GM18502 (cell line): Measurements from ENCODE around the gene C6orf89.
"Not testable (repeated sequence)": the region's sequence is repeated elsewhere in the genome, so short reads cannot be mapped to it uniquely, and the experiment has no call there.

ENCODE experiments used
- ATAC-seq: cut with Tn5 transposase; IDR thresholded peaks from one replicate; pipeline ENCODE4 v1.9.1; 2021; ENCODE audit warnings: mild to moderate bottlenecking; ENCODE audit not compliant: unreplicated experiment, poor library complexity

C6orf89 gene

GRCh38 chr6:36917541-36918193 lies 31.9 kb downstream of the C6orf89 start:
- ATAC-seq: no peak

GRCh38 chr6:36920049-36920448 lies 34.3 kb downstream of the C6orf89 start:
- no peak for ATAC-seq

GRCh38 chr6:36920546-36920945 lies 34.8 kb downstream of the C6orf89 start:
- ATAC-seq: no peak

DNA sequence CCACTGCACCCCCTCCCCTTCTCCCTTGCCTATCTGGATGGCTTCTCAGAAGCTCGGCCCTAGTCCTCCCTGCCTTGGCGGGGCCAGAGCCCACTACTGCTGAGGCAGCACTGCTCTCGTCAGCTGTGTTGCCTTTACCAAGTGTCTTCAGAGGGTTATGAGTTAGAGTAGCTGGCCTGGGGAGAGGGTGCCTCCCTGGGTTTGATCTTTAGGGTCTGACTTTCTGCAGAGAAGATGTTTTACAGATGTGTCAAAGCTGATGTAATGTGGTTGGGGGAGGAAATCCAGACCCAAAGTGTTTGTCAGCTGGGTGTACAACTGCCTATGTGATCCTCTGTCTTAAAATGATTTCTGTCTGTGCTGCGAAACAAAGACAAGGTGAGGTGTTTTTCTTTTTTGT lies 38.4 kb downstream of the C6orf89 start:
- ATAC-seq: no peak

- no peak for ATAC-seq
These were observed 39.1 kb downstream of the C6orf89 start for GRCh38 chr6:36924778-36925374.

DNA sequence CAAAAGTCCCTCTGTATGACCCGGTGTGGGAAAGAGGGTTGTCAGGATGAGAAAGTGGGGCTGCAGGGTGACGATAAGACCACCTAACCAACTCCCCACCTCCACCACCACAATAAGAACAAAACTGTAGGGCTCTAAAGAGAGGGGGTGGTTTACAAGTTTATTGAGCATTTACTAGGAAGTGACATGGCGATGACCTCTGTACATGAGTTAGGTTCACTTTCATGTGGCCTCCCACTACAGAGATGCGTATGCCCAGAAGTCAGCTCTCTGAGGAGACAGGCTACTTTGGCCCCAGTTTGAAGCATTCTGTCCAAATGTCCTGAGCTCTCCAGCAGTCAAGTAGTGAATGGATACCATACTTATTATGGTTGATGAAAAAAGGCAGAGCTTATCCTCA lies 40.1 kb downstream of the C6orf89 start:
- no peak for ATAC-seq

DNA sequence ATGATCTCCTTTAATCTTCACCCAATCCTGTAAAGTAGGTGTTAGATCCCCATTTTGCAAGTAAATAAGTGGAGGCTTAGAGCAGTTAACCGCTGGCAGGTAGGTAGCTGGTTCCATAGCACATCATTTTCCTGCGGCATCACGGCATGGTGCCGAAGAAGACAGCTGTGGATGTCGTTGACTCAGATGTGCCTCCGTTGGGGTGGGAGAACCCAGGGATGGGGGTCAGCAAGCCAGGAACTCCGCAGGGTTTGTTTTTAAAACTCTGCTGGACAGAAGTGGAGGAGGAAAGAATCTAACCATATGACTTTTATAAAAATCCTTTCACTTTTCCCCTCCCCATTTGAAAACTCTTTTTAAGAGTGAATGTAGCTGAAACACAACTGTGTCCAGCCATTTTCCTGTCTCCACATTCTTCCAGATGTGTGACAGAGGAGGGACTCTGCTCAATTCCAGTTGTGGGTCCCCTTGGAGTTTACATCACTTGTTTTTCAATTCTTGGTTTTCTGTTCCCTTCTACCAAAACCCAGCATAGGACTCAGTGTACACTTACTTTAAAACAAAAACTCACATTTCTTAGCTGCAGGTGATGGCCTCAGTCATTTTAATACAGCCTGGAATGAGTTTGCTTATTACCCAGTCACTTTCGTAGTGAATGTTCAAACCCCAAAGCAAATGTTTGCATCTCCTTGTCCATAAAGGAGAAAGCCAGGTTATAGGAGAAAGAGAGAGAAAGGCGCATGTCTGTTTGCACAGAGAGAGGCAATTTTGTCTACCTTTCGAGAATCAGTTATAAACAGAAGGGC lies 41.2 kb downstream of the C6orf89 start:
- ATAC-seq: no peak

GRCh38 chr6:36927691-36928546 lies 42.2 kb downstream of the C6orf89 start:
- ATAC-seq: no peak

DNA sequence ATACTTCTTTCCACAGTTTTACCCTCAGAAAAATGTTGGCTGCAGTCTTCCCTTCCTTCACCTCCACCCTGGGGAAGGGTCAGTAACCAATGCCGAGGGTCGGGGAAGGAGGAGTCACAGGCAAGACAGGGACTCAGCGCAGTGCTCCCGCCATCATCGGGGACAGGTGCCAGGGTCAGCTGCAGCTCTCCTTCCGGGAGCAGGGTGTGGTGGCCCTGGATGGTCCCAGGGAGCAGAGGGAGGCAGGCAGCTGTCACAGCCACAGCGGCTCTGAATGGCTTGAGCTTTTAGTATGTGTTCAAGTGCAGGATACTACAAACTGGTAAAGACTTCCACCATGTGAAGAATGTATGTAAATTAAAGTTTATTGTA lies 42.8 kb downstream of the C6orf89 start:
- ATAC-seq: no peak

- ATAC-seq: no peak
These were observed 43.4 kb downstream of the C6orf89 start for GRCh38 chr6:36929152-36929551.

DNA sequence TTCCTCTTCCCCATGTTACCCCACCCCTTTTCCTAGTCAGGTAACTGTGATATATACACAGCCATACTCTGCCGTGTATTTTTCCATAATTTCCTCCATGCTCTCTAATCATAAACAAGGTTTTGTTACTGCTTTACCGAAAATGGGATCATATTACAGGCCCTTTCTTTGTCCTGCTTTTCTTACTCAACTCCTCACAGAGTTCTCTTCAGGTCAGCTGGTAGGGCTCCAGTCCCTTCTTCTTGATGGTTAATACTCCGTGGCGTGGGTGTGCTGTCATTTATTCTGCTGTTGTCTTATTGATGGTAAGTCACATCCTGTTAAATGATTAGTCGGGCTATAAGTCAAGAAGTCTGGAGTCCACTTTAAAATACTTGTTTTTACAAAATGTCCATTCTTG lies 43.9 kb downstream of the C6orf89 start:
- ATAC-seq: no peak

DNA sequence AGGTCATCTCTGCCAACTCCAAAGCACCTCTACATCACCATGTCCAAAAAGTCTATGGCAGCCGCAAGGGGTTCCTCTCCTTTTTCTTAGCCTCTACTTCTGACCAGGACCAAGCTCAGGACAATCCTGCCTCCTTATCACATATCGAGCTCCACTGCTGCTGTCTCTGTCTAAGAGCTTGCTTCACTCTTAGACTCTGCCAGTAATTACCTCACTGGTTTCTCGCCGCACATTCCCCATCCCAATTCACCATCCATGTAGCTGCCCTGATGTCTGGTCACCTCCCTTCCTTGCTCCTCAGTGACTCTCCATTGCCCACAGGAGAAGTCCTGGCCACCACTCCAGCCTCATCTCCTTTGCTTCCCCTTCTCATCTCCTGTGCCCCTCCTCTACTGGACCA lies 44.7 kb downstream of the C6orf89 start:
- no peak for ATAC-seq

- ATAC-seq: no peak
These were observed 47.4 kb downstream of the C6orf89 start for GRCh38 chr6:36933102-36933501.

GRCh38 chr6:36933519-36933918 lies 47.8 kb downstream of the C6orf89 start:
- no peak for ATAC-seq

DNA sequence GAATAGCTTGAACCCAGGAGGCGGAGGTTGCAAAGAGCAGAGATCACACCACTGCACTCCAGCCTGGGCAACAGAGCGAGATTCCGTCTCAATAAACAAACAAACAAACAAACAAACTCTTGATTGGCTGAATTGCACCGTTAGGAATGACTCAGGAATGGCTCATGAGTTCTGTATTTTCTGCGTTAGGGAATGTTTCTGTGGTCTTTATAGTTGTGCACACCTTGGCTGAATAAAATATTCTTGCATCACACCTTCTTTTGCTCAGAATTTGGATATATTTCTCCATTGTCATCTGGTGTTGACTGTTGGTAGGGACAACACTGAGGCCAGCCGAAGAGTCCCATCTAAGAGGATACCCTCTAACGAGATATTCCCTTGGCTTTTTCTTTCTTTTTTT lies 49.1 kb downstream of the C6orf89 start:
- no peak for ATAC-seq

- no peak for ATAC-seq
These were observed 51.1 kb downstream of the C6orf89 start for GRCh38 chr6:36936824-36937223.

DNA sequence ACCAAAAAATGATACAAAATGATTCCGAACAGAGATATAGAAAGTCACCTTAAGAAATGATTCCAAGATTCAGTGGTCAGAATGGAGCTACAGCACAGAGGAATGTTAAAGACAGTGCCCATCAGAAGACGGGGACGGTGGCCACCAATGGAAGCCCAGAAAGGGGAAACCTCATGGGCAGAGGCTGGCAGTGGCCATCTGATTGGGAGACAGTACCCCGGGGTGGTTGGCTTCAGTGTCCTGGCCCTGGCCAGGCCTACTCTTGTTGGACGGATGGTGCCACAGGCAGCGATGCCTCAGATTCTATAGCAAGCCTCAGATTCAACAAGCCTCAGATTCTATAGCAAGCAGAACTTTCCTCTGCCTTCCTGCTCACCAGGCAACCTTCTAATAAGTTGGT lies 52.1 kb downstream of the C6orf89 start:
- ATAC-seq: no peak

DNA sequence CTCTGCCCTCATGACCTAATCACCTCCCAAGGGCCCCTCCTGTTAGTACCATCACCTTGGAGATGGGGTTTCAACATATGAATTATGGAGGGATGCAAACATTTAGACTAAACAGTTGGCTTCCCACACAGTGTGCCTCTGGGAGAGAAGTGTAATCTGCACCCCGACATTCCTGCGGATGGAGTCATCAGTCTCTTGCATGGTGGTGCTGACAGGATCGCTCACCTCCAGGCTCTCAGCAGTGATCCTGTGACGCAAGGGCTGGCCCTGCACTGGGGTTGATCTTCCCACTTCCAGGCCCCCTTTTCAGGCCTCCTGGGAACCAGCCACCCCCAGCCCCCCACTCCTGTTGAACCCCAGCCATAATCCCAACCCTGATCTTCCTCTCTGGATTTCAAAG lies 52.8 kb downstream of the C6orf89 start:
- no peak for ATAC-seq

GRCh38 chr6:36939005-36939404 lies 53.3 kb downstream of the C6orf89 start:
- ATAC-seq: not testable (repeated sequence)

DNA sequence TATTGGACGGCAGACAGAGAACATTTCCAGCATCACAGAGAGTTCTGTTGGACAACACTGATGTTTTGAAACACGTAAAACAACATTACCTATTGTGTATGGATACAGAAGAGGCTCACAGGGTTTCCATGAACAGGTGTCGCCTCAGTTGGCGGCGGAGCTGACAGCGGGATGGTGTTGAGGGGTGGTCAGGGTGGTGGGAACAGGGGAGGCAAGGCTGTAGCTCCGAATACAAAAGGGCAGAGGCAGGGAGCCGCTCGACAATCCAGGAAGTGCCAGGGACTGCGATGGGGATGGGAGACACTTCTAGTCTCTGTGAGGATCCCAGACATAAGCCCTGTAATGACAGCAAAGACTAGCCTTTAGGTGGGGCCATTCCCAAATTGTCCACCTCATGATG lies 54.3 kb downstream of the C6orf89 start:
- no peak for ATAC-seq

- ATAC-seq: not testable (repeated sequence)
These were observed 55.8 kb downstream of the C6orf89 start for GRCh38 chr6:36941561-36941960.
